Stimulated activated CD4-positive, alpha-beta T cell treated with anti-CD3 and anti-CD28 coated beads, Interleukin-1b, Interleukin-23, amount 100 ng/mL, for 24 hours (primary cell): Measurements from ENCODE around the gene MTX3.

Source experiments
- DNase-seq, 4 experiments: peaks; one replicate each; pipeline ENCODE4 v3.0.0-alpha.2; 2020; ENCODE audit warnings: low read depth in 4 of 4, low spot score in 1 of 4

Gene MTX3

GRCh38 chr5:79990598-79991507 is at the start of gene MTX3:
Gene MTX3, minus strand, starts transcription at chr5:79991262. Its CDS starts 24 bp downstream, at chr5:79991238.
- DNase-seq: peak; percentile 73 to 85 (median 80)

GRCh38 chr5:80039650-80040049 is 48.6 kb upstream of the MTX3 start:
- DNase-seq: no peak

GRCh38 chr5:80037366-80037765 is 46.3 kb upstream of the MTX3 start:
- DNase-seq: no peak

- DNase-seq: no peak
These were observed 45.6 kb upstream of the MTX3 start for GRCh38 chr5:80036615-80037014.

GRCh38 chr5:80035839-80036238 is 44.8 kb upstream of the MTX3 start:
- no peak for DNase-seq

GRCh38 chr5:80034962-80035821 is 44.1 kb upstream of the MTX3 start, which contains the start of gene THBS4:
Gene THBS4, plus strand, starts transcription at chr5:80035348. Its CDS starts 190 bp downstream, at chr5:80035538.
- DNase-seq: no peak

- no peak for DNase-seq
These were observed 43.5 kb upstream of the MTX3 start for GRCh38 chr5:80034559-80034958.

- no peak for DNase-seq
These were observed 42.5 kb upstream of the MTX3 start for GRCh38 chr5:80033513-80033912.

- no peak for DNase-seq
These were observed 40.0 kb upstream of the MTX3 start for GRCh38 chr5:80031109-80031508.

GRCh38 chr5:80026841-80027240 is 35.8 kb upstream of the MTX3 start:
- DNase-seq: no peak

GRCh38 chr5:80025069-80025468 is 34.0 kb upstream of the MTX3 start:
- no peak for DNase-seq

- no peak for DNase-seq
These were observed 19.8 kb upstream of the MTX3 start for GRCh38 chr5:80010754-80011392.

- no peak for DNase-seq
These were observed 18.1 kb upstream of the MTX3 start for GRCh38 chr5:80008995-80009765.

- no peak for DNase-seq
These were observed 11.6 kb upstream of the MTX3 start for GRCh38 chr5:80002677-80003076.

GRCh38 chr5:79999722-80000121 is 8.7 kb upstream of the MTX3 start:
- DNase-seq: no peak

GRCh38 chr5:79992891-79993657 is 2.0 kb upstream of the MTX3 start:
- no peak for DNase-seq

- no peak for DNase-seq
These were observed 861 bp downstream of the MTX3 start for GRCh38 chr5:79990205-79990597.

GRCh38 chr5:79986260-79986659 is 4.8 kb downstream of the MTX3 start:
- DNase-seq: no peak

- no peak for DNase-seq
These were observed 5.8 kb downstream of the MTX3 start for GRCh38 chr5:79985288-79985687.

GRCh38 chr5:79984363-79984762 is 6.7 kb downstream of the MTX3 start:
- DNase-seq: no peak
